NOMO-1 (cell line): ENCODE data around the gene PTCH1.

Source experiments
- DNase-seq, 2 experiments: peaks; one replicate each; lab custom pipeline; 2025; ENCODE audit not compliant: unreplicated experiment in 2 of 2; lab: John Stamatoyannopoulos, UW

PTCH1 gene

DNA sequence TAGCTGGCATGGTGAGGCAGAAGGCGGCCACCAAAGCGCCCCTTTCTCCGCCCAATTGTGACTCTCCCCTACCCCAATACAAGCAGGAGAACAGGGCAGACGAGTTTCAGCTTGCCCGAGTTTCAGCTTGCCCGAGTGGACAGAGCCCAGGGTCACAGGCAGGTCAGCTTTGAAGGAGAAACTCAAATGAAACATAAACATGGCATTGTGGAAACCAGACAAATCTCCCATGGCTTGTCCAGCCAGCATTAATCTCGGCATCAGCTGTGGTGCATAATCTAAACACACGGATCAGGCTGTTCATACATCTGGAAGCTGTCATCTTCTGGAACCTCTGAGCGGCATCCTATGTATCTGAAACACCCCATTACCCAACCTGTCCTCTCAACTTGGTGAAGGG is 16.9 kb downstream of the PTCH1 start:
- no peak for DNase-seq

- no peak for DNase-seq
These were observed 17.6 kb downstream of the PTCH1 start for GRCh38 chr9:95499046-95499676.

GRCh38 chr9:95498641-95499040 is 18.1 kb downstream of the PTCH1 start:
- DNase-seq, result no peak

- no peak for DNase-seq
These were observed 19.0 kb downstream of the PTCH1 start for GRCh38 chr9:95497772-95498171.

GRCh38 chr9:95496687-95497086 is 20.1 kb downstream of the PTCH1 start:
- no peak for DNase-seq

DNA sequence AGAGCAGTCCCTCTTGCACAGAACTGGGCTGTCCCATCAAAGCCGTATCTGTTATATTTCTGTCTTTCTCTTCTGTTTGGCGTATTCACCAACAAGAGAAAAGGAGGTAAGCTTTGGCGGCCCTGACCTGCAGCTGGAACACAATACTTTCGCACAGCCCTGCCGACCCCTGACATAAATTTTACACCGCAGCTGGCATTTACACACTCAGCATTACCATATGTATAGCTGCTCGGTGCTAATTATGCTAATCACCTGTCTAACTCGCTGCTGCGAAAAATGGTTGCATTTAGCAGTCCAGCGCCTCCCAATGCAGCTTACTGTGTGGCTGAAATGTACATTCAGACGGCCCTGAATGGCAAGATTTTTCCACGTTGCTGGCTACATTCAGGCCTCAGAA is 20.8 kb downstream of the PTCH1 start:
- no peak for DNase-seq

DNA sequence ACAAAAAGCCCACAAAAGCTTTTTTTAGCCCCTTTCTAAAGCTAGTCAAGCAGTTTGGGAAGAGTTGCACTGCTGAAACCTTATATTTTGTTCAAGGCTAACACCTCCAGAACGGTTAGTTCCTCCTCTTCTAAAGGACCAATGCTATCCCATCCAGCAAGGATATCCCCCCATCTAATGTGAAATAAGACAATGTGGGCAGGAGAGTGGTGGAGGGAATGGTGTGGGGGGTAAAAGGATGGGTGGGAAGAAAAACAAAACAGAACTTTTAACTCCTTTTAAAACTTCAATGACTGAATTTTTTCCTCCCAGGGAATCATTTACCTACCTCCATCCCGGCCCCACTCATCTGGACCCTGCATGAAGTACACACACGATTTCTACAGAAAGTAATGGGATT is 21.2 kb downstream of the PTCH1 start:
- no peak for DNase-seq

DNA sequence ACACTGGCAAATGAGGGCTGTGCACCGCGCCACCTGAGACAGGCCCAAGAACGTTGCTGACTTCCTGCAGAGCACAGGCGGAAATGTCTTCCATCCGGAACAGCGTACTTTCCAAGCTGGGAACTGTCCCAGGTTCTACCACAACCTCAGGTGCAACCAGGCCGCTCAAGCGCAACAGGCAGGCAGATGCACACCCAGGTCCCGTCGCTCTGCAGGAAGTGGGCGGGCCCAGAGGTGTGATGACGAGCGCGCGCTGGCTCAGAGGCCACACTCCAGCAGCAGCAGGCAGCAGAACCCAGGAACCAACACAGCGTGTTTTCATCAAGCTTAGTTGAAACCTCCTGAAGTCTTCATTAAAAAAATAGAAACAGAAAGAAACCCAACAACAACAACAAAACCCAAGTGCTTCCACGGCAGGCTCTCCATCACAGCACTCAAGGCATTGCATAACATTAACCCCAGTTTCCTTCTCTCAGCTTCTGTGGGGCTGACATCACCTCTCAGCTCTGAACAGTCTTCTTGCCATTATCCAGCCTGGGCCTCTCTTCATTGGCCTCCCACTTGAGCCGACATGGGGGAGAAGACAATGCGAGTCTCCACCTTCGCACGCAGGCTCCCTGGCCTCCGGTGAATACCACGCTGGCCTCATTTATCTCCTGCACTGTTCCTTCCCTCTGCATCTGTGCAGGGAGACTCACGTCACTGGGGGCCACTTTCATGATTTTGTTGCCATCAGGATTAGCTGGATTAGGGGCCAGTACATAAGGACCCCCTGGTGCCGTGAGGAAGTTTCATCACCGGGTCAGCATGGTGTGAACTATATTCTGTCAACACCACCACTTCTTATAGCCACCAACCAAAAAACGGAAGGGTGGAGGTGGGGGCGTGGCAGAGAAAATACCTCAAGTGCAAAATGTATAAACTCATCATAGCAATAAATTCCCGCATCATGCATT is 22.1 kb downstream of the PTCH1 start:
- DNase-seq, result peak; percentile 67 to 72

DNA sequence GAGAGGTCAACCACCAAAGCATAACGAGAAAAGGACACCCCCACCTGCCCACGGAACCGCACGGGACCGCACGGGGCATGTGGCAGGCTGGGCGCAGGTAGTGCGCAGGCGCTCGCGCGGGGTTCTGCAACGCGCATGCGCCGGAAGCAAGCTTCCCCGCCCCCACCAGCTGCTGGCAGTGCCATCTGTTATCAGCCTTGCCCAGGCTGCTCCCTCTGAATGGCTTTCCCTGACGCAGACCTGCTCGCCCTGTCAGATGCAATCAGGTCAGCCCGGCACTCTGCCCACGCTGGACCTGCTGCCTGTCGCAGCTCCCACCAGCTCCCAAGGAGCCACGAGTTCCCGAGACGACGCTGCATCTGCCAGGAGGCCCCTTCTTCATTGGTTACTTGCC is 22.8 kb downstream of the PTCH1 start:
- DNase-seq, result no peak

- DNase-seq, result no peak
These were observed 23.4 kb downstream of the PTCH1 start for GRCh38 chr9:95493402-95493801.

DNA sequence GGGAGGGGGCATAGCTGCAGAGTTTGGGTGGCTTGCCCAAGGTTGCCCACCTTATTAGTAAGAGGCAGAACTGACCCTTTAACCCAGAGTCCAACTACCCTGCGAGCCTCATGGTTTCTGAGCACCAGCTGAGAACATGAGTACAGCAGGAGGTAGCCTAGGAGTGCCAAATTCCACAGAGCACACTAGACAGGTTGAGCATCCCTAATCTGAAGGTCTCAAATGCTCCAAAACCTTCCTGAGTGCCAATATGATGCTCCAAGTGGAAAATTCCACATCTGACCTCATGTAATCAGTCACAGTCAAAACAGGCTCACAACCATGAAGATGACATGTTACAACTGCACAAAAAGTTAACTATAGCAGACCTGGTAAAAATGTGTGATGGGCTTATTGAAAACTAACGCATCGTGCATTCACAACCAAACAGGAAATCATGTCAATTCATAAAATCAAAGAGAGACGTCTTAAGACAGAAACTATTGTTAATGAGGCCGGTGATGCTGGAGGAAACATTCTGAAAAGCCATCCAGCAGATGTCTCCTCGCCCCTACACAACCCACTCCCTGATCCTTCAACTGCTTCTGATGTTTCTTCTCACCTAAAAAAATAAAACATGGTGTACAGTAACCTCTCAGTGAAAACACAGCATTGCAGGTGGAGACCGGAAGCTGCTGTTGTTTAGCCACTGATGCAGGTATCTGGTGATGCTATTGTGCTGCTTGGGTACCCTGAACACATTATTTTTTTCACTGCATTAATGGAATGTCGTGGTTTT is 25.0 kb downstream of the PTCH1 start:
- DNase-seq, result no peak

DNA sequence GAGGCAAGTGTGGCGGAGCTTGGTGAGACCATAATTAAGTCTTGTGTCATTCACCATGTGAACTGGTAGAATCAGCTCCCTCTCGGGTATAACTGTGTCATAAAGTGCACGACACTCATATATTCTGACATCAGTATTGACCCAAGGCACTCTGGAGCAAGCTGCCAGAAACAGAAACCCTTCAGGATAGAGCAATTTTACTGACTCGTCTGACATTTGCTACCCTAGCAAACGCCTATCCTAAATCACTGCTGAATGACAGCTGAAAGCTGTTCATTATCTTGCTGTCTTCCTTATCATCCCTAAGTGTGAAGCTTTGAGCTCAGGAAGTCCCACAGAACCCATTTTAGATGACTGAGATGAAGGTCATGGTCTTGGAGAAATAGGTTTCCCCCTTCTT is 27.8 kb downstream of the PTCH1 start:
- DNase-seq, result no peak

DNA sequence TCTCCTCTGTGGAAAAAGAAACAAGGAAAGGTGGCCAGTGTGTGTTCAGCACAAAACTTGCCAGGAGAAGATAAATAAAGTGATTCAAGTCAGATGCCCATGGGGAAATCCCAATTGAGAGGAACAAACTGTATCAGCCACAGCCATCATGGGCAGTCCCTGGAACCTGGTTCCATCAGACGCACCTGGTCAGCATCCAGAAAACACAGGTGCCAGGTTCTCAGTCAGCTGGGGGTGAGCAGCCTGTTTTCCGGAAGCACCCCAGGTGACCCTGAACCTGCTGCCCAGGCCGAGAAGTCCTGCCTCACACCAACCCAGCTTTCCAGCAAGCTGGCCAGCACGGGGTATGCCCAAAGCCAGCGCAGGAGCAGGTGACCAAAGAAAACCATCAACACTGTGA is 30.5 kb downstream of the PTCH1 start:
- no peak for DNase-seq

- DNase-seq, result no peak
These were observed 32.5 kb downstream of the PTCH1 start for GRCh38 chr9:95484225-95484624.

DNA sequence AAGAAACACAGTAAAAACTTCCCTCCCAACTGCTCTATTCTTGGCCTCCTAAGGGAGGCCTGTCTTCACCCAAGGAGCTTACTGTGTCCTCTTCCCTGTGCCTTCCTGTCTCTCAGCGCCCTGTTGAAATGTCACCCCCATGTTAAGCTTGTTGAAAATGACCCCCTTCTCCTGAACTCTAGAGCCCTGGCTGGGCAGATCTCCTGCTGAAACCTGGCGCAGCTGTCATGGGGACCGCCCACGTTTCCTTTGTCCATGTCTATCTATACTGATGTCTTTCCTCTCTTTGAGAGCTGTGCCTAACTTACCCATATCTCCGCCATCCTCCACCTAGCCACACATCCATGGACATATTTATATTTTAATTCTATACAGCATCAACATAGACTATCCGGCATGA is 33.3 kb downstream of the PTCH1 start:
- no peak for DNase-seq

- DNase-seq, result no peak
These were observed 34.1 kb downstream of the PTCH1 start for GRCh38 chr9:95482621-95483020.

- no peak for DNase-seq
These were observed 35.8 kb downstream of the PTCH1 start for GRCh38 chr9:95481000-95481399.

GRCh38 chr9:95480346-95480745 is 36.4 kb downstream of the PTCH1 start:
- DNase-seq, result no peak

GRCh38 chr9:95479330-95479729 is 37.4 kb downstream of the PTCH1 start:
- DNase-seq, result no peak

DNA sequence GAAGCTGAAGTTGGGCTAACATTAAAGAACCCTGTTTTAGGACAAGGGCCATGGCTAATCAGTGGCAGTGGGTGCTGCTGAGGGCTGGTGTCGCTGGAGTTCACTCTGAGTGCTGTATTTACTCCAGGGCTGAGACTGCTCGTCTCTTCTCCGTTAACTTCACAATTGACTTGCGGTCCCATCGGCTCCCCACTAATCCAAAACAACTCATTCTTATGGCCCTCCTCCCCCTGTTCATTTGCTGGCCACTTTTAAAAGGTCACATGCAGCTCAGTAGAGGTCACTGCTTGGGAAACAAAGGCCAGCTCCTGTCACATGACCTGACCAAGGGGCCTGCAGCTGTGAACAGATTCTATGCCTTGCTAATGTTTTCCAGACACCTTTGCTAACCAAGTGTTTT is 38.4 kb downstream of the PTCH1 start:
- no peak for DNase-seq

DNA sequence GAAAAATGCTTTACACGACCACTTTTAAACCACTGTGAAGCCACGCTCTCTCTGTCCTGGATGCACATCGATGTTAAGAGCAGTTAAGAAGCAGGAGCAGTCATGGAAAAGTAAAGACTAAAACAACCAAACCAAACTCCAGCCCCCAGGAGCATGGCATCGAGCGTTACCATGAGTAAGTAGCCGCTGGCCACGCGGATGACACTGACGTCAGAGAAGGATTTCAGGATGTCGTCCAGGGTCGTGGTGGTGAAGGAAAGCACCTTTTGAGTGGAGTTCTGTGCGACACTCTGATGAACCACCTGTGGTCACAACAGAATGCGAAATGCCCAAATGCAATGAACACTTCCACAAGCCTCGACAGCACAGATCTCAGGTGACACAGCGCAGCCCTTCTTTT is 38.9 kb downstream of the PTCH1 start:
- DNase-seq, result no peak
